ENCODE results near the gene MTARC1.

Gene MTARC1

DNA sequence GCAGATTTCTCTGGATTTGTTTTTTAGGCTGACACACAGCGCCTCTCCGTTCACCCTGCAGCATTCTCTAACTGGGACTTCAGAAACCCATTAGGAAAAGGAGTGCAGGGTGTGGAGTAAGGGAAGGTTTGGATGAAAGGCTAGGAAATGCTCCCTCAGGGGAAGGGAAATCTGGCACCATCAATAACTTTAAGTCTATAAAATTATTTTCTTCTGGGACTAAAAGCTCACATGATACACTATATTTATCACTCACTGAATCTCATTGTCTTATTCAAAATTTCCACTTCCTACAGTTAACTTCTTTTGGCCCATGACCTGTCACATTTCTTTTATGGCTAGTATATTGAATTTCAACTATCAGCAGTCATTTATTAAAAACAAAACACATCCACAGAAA lies 46.7 kb downstream of the MTARC1 start:
- ATAC-seq (no peak), DNase-seq (no peak)

DNA sequence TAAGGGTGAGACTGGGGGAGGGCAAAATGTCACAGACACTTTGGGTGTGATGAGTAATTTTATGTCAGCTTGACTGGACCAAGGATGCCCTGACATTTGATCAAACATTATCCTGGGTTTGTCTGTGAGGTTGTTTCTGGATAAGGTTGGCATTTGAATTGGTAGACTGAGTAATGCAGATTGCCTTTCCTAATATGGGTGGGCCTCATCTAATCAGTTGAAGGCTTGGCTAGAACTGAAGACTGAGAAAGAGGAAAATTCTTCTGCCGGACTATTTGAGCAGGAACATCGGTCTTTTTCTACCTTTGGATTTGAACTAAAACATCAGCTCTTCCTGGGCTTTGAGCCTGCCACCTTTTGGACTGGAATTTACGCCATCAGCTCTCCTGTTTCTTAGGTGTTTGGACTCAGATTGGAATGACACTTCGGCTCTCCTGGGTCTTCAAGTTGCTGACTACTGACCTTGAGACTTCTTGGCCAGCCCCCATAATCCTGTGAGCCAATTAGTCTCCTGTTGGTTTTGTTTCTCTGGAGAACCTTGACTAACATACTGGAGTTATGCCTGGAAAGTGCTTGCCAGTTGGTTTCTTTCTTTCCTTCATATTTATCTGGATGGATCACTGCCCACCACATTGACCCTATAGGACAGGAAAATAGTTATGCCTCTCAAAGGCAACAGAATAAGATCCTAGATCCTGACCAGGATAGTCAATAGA lies 47.6 kb downstream of the MTARC1 start:
- no peak for DNase-seq

More for the DNA sequence above, 47.6 kb downstream of the MTARC1 start:
- no peak for ATAC-seq
